KOPT-K1 (cell line): Measurements from ENCODE around the gene HERC4.

Source experiments
- H3K27ac ChIP-seq: fragments of 200-600 bp; sonication (generic); 2 replicates; pipeline ENCODE4 v1.5.1; 2016; ENCODE audit warnings: antibody characterized with exemption, mild to moderate bottlenecking, low read depth, low read length; ENCODE audit not compliant: poor library complexity, severe bottlenecking
- H3K36me3 ChIP-seq: fragments of 200-600 bp; sonication (generic); 2 replicates; pipeline ENCODE4 v1.5.1; 2017; ENCODE audit warnings: antibody characterized with exemption, mild to moderate bottlenecking, low read length, moderate library complexity; ENCODE audit not compliant: insufficient read depth
- H3K9me3 ChIP-seq: fragments of 200-600 bp; sonication (generic); 2 replicates; pipeline ENCODE4 v1.5.1; 2017; ENCODE audit warnings: antibody characterized with exemption, low read length, mild to moderate bottlenecking; ENCODE audit not compliant: insufficient read depth, poor library complexity, severe bottlenecking

Gene HERC4

GRCh38 chr10:68074775-68075549 is at the start of gene HERC4:
Gene HERC4 (minus strand): TSS chr10:68075283. CDS start chr10:68073108, 2,175 bp downstream.
- peaks cover 10% of the 10 kb centered on the region for H3K36me3 ChIP-seq
- H3K9me3 ChIP-seq, result no peaks in the 10 kb centered on the region
- H3K27ac ChIP-seq, result peak within 1 kb of the TSS; percentile 89

- Histone ChIP-seq H3K27ac (no peak overlapping the region), H3K9me3 (no peaks in the 10 kb centered on the region), H3K36me3 (no peaks in the 10 kb centered on the region)
Measured at GRCh38 chr10:68124718-68125117, 49.6 kb upstream of the HERC4 start.

GRCh38 chr10:68121852-68122251 is 46.8 kb upstream of the HERC4 start:
- Histone ChIP-seq H3K27ac (no peak overlapping the region), H3K36me3 (no peaks in the 10 kb centered on the region), H3K9me3 (no peaks in the 10 kb centered on the region)

GRCh38 chr10:68121020-68121743 is 46.1 kb upstream of the HERC4 start:
- Histone ChIP-seq H3K27ac (no peak overlapping the region), H3K36me3 (no peaks in the 10 kb centered on the region), H3K9me3 (no peaks in the 10 kb centered on the region)

GRCh38 chr10:68118657-68119056 is 43.6 kb upstream of the HERC4 start:
- Histone ChIP-seq H3K36me3 (no peaks in the 10 kb centered on the region), H3K9me3 (no peaks in the 10 kb centered on the region), H3K27ac (no peak overlapping the region)

GRCh38 chr10:68112837-68113236 is 37.8 kb upstream of the HERC4 start:
- Histone ChIP-seq H3K9me3 (no peaks in the 10 kb centered on the region), H3K36me3 (no peaks in the 10 kb centered on the region), H3K27ac (no peak overlapping the region)

GRCh38 chr10:68111584-68111983 is 36.5 kb upstream of the HERC4 start:
- Histone ChIP-seq H3K27ac (no peak overlapping the region), H3K36me3 (no peaks in the 10 kb centered on the region), H3K9me3 (no peaks in the 10 kb centered on the region)

- H3K36me3 ChIP-seq, result no peaks in the 10 kb centered on the region
- no peak overlapping the region for H3K27ac ChIP-seq
- no peaks in the 10 kb centered on the region for H3K9me3 ChIP-seq
Measured at GRCh38 chr10:68110027-68110426, 34.9 kb upstream of the HERC4 start.

- no peak within 1 kb of the TSS for H3K27ac ChIP-seq
- no peaks in the 10 kb centered on the region for H3K36me3 ChIP-seq
- no peaks in the 10 kb centered on the region for H3K9me3 ChIP-seq
Measured at GRCh38 chr10:68109331-68109730, 34.2 kb upstream of the HERC4 start, which contains the start of gene MYPN. Gene MYPN (plus strand): TSS chr10:68109488. CDS start chr10:68121439, 11,951 bp downstream.

GRCh38 chr10:68108653-68109052 is 33.6 kb upstream of the HERC4 start:
- H3K9me3 ChIP-seq, result no peaks in the 10 kb centered on the region
- no peak overlapping the region for H3K27ac ChIP-seq
- H3K36me3 ChIP-seq, result no peaks in the 10 kb centered on the region

GRCh38 chr10:68108051-68108450 is 33.0 kb upstream of the HERC4 start:
- Histone ChIP-seq H3K27ac (no peak overlapping the region), H3K36me3 (no peaks in the 10 kb centered on the region), H3K9me3 (no peaks in the 10 kb centered on the region)

- no peaks in the 10 kb centered on the region for H3K9me3 ChIP-seq
- H3K36me3 ChIP-seq, result no peaks in the 10 kb centered on the region
- H3K27ac ChIP-seq, result no peak overlapping the region
Measured at GRCh38 chr10:68107651-68108050, 32.6 kb upstream of the HERC4 start.

GRCh38 chr10:68106656-68107055 is 31.6 kb upstream of the HERC4 start:
- no peaks in the 10 kb centered on the region for H3K9me3 ChIP-seq
- no peaks in the 10 kb centered on the region for H3K36me3 ChIP-seq

GRCh38 chr10:68105820-68106219 is 30.7 kb upstream of the HERC4 start:
- Histone ChIP-seq H3K27ac (no peak overlapping the region), H3K9me3 (no peaks in the 10 kb centered on the region), H3K36me3 (no peaks in the 10 kb centered on the region)

More at GRCh38 chr10:68106656-68107055, 31.6 kb upstream of the HERC4 start:
- no peak overlapping the region for H3K27ac ChIP-seq

- Histone ChIP-seq H3K9me3 (no peaks in the 10 kb centered on the region), H3K36me3 (no peaks in the 10 kb centered on the region), H3K27ac (no peak overlapping the region)
Measured at GRCh38 chr10:68103901-68104300, 28.8 kb upstream of the HERC4 start.
